Measurements from ENCODE around the gene MED16. TPM values are rescaled to one million over a fixed set of nuclear protein-coding genes. Genes with fewer than 3 reads are reported as not detected.

MED16 gene
- total RNA-seq, 1 experiment from 2014 or later = 22.4 TPM

DNA sequence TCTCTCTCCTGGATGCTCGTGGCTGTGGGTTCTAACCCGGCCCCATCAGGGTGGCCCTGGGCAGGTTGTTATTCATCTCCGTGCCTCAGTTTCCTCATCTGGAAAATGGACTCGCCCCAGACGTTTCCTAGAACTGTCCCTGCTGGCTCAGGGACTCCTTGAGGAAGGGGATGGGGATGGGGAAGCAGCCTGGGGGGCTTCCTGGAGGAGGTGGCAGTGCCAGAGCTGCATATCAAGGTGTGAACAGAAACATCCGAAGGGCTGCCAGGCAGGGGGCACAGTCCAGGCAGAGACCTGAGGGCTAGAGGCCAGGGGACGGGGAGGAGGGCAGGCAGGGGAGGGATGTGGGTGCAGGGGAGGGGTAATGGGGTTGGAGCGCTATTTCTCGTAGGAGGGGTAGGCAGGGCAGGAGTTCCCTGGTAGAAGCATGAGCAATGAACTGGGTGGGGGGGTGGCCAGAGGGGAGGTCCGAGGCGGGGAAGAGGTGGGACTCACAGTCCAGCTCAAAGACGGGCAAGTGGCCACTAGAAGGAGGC is 44.5 kb downstream of the MED16 start:
- Mint-ChIP-seq H3K9me3 (ENCODE audit: low read depth, unreplicated experiment) (no peaks in the 10 kb centered on the region), H3K27ac (ENCODE audit: unreplicated experiment) (no peak overlapping the region), H3K27me3 (ENCODE audit: unreplicated experiment) (peaks cover 60% of the 10 kb centered on the region), H3K36me3 (ENCODE audit: insufficient read depth, unreplicated experiment) (no peaks in the 10 kb centered on the region), H3K4me3 (ENCODE audit: low read depth, unreplicated experiment) (no peak overlapping the region), H3K4me1 (ENCODE audit: low read depth, unreplicated experiment) (peaks cover 9% of the 10 kb centered on the region)
- CTCF ChIA-PET = no interaction called here
- intact Hi-C loops (cut with micrococcal nuclease; ENCODE audit: unreplicated experiment) = no loop called here
- no TSS peak for BruUV-seq (replicated peaks)
- TF ChIP-seq, protein P1, sequence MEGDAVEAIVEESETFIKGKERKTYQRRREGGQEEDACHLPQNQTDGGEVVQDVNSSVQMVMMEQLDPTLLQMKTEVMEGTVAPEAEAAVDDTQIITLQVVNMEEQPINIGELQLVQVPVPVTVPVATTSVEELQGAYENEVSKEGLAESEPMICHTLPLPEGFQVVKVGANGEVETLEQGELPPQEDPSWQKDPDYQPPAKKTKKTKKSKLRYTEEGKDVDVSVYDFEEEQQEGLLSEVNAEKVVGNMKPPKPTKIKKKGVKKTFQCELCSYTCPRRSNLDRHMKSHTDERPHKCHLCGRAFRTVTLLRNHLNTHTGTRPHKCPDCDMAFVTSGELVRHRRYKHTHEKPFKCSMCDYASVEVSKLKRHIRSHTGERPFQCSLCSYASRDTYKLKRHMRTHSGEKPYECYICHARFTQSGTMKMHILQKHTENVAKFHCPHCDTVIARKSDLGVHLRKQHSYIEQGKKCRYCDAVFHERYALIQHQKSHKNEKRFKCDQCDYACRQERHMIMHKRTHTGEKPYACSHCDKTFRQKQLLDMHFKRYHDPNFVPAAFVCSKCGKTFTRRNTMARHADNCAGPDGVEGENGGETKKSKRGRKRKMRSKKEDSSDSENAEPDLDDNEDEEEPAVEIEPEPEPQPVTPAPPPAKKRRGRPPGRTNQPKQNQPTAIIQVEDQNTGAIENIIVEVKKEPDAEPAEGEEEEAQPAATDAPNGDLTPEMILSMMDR (IDR thresholded peaks at IDR 0.05; ENCODE audit: unreplicated experiment) = no peak
- no peak for DNase-seq

DNA sequence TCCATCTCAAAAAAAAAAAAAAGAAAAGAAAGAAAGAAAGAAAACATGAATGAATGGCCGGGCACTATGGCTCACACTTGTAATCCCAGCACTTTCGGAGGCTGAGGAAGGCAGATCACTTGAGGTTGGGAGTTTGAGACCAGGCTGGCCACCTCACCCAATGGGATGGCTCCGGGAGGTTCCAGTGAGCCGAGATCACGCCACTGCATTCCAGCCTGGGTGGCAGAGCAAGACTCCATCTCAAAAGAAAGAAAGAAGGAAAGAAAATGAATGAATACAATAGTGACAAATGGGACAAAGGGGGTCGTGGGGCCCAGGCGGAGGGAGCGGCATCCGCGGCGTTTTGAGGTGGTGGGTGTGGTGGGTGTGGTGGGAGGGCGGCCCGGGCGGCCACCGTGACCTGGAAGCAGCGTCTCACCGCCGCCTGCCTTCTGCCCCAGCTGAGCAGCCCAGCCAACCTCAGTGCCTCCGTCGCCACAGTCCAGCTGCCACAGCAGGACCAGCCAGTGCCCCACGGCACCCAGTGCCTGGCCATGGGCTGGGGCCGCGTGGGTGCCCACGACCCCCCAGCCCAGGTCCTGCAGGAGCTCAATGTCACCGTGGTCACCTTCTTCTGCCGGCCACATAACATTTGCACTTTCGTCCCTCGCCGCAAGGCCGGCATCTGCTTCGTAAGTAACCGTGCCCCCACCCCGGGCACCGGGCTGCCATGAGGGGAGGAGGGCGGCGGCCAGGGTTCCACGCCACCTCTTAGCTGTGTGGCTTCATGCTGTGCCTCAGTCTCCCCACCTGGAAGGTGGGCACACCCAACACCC is 47.1 kb downstream of the MED16 start:
- CTCF ChIA-PET = no interaction called here
- H3K4me1 Mint-ChIP-seq (ENCODE audit: low read depth, unreplicated experiment) = peaks cover 9% of the 10 kb centered on the region
- TF ChIP-seq, protein P1 (IDR thresholded peaks at IDR 0.05; ENCODE audit: unreplicated experiment) = no peak
- no peak overlapping the region for H3K4me3 Mint-ChIP-seq (ENCODE audit: low read depth, unreplicated experiment)
- intact Hi-C loops (cut with micrococcal nuclease; ENCODE audit: unreplicated experiment) = no loop called here
- no peak overlapping the region for H3K27ac Mint-ChIP-seq (ENCODE audit: unreplicated experiment)
- peaks cover 63% of the 10 kb centered on the region for H3K27me3 Mint-ChIP-seq (ENCODE audit: unreplicated experiment)
- peaks cover 3% of the 10 kb centered on the region for H3K36me3 Mint-ChIP-seq (ENCODE audit: insufficient read depth, unreplicated experiment)
- H3K9me3 Mint-ChIP-seq (ENCODE audit: low read depth, unreplicated experiment) = peaks cover 3% of the 10 kb centered on the region
- DNase-seq = no peak
- BruUV-seq (replicated peaks) = no TSS peak

DNA sequence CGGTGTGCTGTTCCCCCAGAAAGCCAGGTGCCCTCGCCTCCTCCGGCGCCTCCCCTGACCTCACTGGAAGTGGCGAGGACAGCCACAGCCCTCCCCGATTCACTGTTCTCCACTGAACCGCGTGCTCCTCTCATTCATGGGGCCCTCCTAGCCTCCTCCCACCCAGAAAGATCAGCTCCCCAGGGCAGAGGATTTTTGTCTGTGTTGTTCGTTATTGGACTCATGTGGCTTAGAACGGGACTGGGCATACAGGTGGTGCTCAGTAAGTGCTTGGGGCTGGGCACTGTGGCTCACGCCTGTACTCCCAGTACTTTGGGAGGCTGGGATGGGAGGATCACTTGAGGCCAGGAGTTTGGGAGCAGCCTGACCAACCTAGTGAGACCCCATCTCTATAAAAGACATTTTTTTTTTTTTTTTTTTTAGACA is 48.4 kb downstream of the MED16 start:
- CTCF ChIA-PET = interaction anchor here (0.8 kb wide), 1 partner anchor 44 kb away, joined by 6 read pairs; no protein-coding TSS in a partner anchor

GRCh38 chr19:843836-844545 is 49.0 kb downstream of the MED16 start:
- peaks cover 66% of the 10 kb centered on the region for H3K27me3 Mint-ChIP-seq (ENCODE audit: unreplicated experiment)
- peaks cover 9% of the 10 kb centered on the region for H3K4me1 Mint-ChIP-seq (ENCODE audit: low read depth, unreplicated experiment)
- DNase-seq = no peak
- H3K9me3 Mint-ChIP-seq (ENCODE audit: low read depth, unreplicated experiment) = peaks cover 3% of the 10 kb centered on the region
- TF ChIP-seq, protein P1 (IDR thresholded peaks at IDR 0.05; ENCODE audit: unreplicated experiment) = no peak
- peak overlapping the region; percentile 26 for H3K4me3 Mint-ChIP-seq (ENCODE audit: low read depth, unreplicated experiment)
- peaks cover 3% of the 10 kb centered on the region for H3K36me3 Mint-ChIP-seq (ENCODE audit: insufficient read depth, unreplicated experiment)
- CTCF ChIA-PET = interaction anchor here (0.8 kb wide), 1 partner anchor 43 kb away, joined by 6 read pairs; no protein-coding TSS in a partner anchor
- intact Hi-C loops (cut with micrococcal nuclease; ENCODE audit: unreplicated experiment) = no loop called here
- no peak overlapping the region for H3K27ac Mint-ChIP-seq (ENCODE audit: unreplicated experiment)
- BruUV-seq (replicated peaks) = no TSS peak

More for the DNA sequence above, 48.4 kb downstream of the MED16 start:
- Mint-ChIP-seq H3K27me3 (ENCODE audit: unreplicated experiment) (peaks cover 66% of the 10 kb centered on the region), H3K36me3 (ENCODE audit: insufficient read depth, unreplicated experiment) (peaks cover 3% of the 10 kb centered on the region), H3K27ac (ENCODE audit: unreplicated experiment) (no peak overlapping the region), H3K9me3 (ENCODE audit: low read depth, unreplicated experiment) (peaks cover 3% of the 10 kb centered on the region), H3K4me3 (ENCODE audit: low read depth, unreplicated experiment) (peak overlapping the region; percentile 26), H3K4me1 (ENCODE audit: low read depth, unreplicated experiment) (peaks cover 9% of the 10 kb centered on the region)
- intact Hi-C loops (cut with micrococcal nuclease; ENCODE audit: unreplicated experiment) = no loop called here
- no TSS peak for BruUV-seq (replicated peaks)
- DNase-seq = no peak
- TF ChIP-seq, protein P1 (IDR thresholded peaks at IDR 0.05; ENCODE audit: unreplicated experiment) = no peak

All from Calu3 (cell line).